HepG2 (cell line): Measurements from ENCODE around the gene SLC35F3. TPM values are rescaled to one million over a fixed set of nuclear protein-coding genes. Genes with fewer than 3 reads are reported as not detected.

Experiments
- ARID2 ChIP-seq: sonication (generic); formaldehyde crosslinking; IDR thresholded peaks from 2 replicates; pipeline ENCODE4 v1.8.1; 2022; ENCODE audit warnings: mild to moderate bottlenecking, missing genetic modification reagents, borderline replicate concordance
- FOXP1 ChIP-seq, 2 experiments: fragments of 450-650 bp in 1 of 2; IDR thresholded peaks; 2 replicates each; pipeline ENCODE4 v1.6.1; 2017 to 2018; ENCODE audit warnings: antibody characterized with exemption in 1 of 2
- REXO4 ChIP-seq: sonication (generic); formaldehyde crosslinking; IDR thresholded peaks from 2 replicates; pipeline ENCODE4 v1.8.0; 2022; ENCODE audit warnings: missing genetic modification reagents, mild to moderate bottlenecking, borderline replicate concordance
- polyA plus RNA-seq, 8 experiments: library from polyadenylated mRNA; depleted of rRNA in 3 of 8; stranded (reverse) in 7 of 8; unstranded in 1 of 8; fragments of >200 nt; fragmentation: Illumina TruSeq in 4 of 8; extraction: Trizol in 4 of 8; gene quantifications; 2 replicates each; pipeline versions ENCODE4 v1.2.1 to v1.2.3, GENCODE V29; 2011 to 2016; ENCODE audit warnings: low read depth in 4 of 8, missing spikeins in 1 of 8, mixed read lengths in 1 of 8; ENCODE audit not compliant: insufficient read depth in 1 of 8
- total RNA-seq, 5 experiments: library from RNA; depleted of rRNA; stranded (reverse); fragments of >200 nt; fragmentation: Illumina TruSeq; extraction: Trizol; gene quantifications; 2 replicates each; pipeline ENCODE4 v1.2.3, GENCODE V29; 2016; ENCODE audit warnings: low read depth in 1 of 5
- TF ChIP-seq, protein P1 (sequence below): sonication (generic); formaldehyde crosslinking; IDR thresholded peaks from 2 replicates; pipeline ENCODE4 v1.4.0; 2020; ENCODE audit warnings: missing genetic modification reagents, borderline replicate concordance
- TF ChIP-seq, protein P2 (sequence below): sonication (generic); formaldehyde crosslinking; IDR thresholded peaks from 2 replicates; pipeline ENCODE4 v1.4.0; 2020; ENCODE audit warnings: missing genetic modification reagents

The SLC35F3 gene
- total and polyA plus RNA-seq, 2 of the 13 experiments (the other 11 are each of a cell fraction or from before 2014, with no cell fraction given), result not detected

DNA sequence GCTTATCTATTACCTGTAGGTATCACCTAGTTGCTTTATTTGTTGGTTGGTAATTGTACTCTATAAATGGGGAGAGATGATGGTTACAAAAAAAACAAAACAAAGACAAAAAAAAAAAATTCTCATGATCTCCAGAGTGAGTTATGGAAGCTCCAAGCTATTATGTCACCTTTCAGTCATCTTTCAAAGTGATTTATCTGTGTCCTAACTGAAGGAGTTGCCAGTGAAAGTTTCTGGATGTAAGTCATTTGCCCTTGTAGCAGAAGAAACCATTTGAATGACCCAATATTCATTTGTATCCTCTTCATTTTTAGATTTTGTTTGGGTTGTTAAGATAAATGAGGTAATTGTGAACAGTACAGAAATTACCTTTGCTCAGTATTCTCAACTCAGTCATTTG, 3.6 kb downstream of the SLC35F3 start (continued):
- TF ChIP-seq, protein P1, sequence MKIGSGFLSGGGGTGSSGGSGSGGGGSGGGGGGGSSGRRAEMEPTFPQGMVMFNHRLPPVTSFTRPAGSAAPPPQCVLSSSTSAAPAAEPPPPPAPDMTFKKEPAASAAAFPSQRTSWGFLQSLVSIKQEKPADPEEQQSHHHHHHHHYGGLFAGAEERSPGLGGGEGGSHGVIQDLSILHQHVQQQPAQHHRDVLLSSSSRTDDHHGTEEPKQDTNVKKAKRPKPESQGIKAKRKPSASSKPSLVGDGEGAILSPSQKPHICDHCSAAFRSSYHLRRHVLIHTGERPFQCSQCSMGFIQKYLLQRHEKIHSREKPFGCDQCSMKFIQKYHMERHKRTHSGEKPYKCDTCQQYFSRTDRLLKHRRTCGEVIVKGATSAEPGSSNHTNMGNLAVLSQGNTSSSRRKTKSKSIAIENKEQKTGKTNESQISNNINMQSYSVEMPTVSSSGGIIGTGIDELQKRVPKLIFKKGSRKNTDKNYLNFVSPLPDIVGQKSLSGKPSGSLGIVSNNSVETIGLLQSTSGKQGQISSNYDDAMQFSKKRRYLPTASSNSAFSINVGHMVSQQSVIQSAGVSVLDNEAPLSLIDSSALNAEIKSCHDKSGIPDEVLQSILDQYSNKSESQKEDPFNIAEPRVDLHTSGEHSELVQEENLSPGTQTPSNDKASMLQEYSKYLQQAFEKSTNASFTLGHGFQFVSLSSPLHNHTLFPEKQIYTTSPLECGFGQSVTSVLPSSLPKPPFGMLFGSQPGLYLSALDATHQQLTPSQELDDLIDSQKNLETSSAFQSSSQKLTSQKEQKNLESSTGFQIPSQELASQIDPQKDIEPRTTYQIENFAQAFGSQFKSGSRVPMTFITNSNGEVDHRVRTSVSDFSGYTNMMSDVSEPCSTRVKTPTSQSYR (CRISPR knock-in tag), result no peak
- TF ChIP-seq ARID2 (CRISPR knock-in tag), result no peak
- no peak for TF ChIP-seq REXO4
- TF ChIP-seq FOXP1 (IDR thresholded peaks at IDR 0.05), result no peak
- no peak for TF ChIP-seq FOXP1 (CRISPR knock-in tag; IDR thresholded peaks at IDR 0.05)
- TF ChIP-seq, protein P2, sequence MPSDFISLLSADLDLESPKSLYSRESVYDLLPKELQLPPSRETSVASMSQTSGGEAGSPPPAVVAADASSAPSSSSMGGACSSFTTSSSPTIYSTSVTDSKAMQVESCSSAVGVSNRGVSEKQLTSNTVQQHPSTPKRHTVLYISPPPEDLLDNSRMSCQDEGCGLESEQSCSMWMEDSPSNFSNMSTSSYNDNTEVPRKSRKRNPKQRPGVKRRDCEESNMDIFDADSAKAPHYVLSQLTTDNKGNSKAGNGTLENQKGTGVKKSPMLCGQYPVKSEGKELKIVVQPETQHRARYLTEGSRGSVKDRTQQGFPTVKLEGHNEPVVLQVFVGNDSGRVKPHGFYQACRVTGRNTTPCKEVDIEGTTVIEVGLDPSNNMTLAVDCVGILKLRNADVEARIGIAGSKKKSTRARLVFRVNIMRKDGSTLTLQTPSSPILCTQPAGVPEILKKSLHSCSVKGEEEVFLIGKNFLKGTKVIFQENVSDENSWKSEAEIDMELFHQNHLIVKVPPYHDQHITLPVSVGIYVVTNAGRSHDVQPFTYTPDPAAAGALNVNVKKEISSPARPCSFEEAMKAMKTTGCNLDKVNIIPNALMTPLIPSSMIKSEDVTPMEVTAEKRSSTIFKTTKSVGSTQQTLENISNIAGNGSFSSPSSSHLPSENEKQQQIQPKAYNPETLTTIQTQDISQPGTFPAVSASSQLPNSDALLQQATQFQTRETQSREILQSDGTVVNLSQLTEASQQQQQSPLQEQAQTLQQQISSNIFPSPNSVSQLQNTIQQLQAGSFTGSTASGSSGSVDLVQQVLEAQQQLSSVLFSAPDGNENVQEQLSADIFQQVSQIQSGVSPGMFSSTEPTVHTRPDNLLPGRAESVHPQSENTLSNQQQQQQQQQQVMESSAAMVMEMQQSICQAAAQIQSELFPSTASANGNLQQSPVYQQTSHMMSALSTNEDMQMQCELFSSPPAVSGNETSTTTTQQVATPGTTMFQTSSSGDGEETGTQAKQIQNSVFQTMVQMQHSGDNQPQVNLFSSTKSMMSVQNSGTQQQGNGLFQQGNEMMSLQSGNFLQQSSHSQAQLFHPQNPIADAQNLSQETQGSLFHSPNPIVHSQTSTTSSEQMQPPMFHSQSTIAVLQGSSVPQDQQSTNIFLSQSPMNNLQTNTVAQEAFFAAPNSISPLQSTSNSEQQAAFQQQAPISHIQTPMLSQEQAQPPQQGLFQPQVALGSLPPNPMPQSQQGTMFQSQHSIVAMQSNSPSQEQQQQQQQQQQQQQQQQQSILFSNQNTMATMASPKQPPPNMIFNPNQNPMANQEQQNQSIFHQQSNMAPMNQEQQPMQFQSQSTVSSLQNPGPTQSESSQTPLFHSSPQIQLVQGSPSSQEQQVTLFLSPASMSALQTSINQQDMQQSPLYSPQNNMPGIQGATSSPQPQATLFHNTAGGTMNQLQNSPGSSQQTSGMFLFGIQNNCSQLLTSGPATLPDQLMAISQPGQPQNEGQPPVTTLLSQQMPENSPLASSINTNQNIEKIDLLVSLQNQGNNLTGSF (CRISPR knock-in tag), result no peak
